B cell (primary cell): ENCODE measurements around the gene RPP40. TPM values are rescaled to one million over a fixed set of nuclear protein-coding genes. Genes with fewer than 3 reads are reported as not detected.
"Not testable (repeated sequence)": the region's sequence is repeated elsewhere in the genome, so short reads cannot be mapped to it uniquely, and the experiment has no call there.

Source experiments
- ATAC-seq: fragments of 200-7000 bp; cut with Tn5 transposase; one replicate; pipeline ENCODE4 v1.10.0; 2021; ENCODE audit warnings: low read depth, mild to moderate bottlenecking, moderate number of reproducible peaks, moderate library complexity
- CTCF ChIA-PET: fragments of 350-600 bp; sonication (Branson Sonifier 250); formaldehyde crosslinking; loops from one replicate; lab custom pipeline; 2021; ENCODE audit warnings: antibody characterized with exemption, inconsistent platforms; lab: Charles Lee
- POLR2A ChIA-PET: fragments of 350-600 bp; sonication (Branson Sonifier 250); formaldehyde crosslinking; loops from one replicate; lab custom pipeline; 2021; ENCODE audit warnings: antibody characterized with exemption; lab: Charles Lee
- DNase-seq: peaks from one replicate; pipeline ENCODE4 v3.0.0; 2013
- H2AFZ ChIP-seq: 2 replicates; pipeline ENCODE4 v1.6.1; 2012; ENCODE audit warnings: mild to moderate bottlenecking, low read depth, low read length; ENCODE audit not compliant: insufficient read depth, poor library complexity, severe bottlenecking
- H3K27ac ChIP-seq, 2 donors: 1 replicate in 1 of 2; 2 replicates in 1 of 2; pipeline ENCODE4 v1.5.1; 2012 to 2013; ENCODE audit warnings: low read length in 2 of 2, mild to moderate bottlenecking in 2 of 2, moderate library complexity in 1 of 2
- H3K27me3 ChIP-seq, 4 experiments: fragments of 200-600 bp in 1 of 4; sonication (generic) in 1 of 4; replicated peaks in 1 of 4; 1 replicate in 2 of 4; 2 replicates in 2 of 4; pipeline versions ENCODE4 v1.6.1 to v1.7.0; 2013 to 2016; ENCODE audit warnings: low read length in 3 of 4, mild to moderate bottlenecking in 2 of 4, mixed read lengths in 1 of 4, moderate library complexity in 1 of 4; ENCODE audit not compliant: insufficient read depth in 4 of 4, control insufficient read depth in 3 of 4; ENCODE audit errors: control extremely low read depth in 1 of 4
- H3K36me3 ChIP-seq, 2 experiments: replicated peaks in 1 of 2; 1 replicate in 1 of 2; 2 replicates in 1 of 2; pipeline versions ENCODE4 v1.6.1 to v1.7.1; 2013; ENCODE audit warnings: low read length in 1 of 2; ENCODE audit not compliant: insufficient read depth in 2 of 2, control insufficient read depth in 1 of 2; ENCODE audit errors: control extremely low read depth in 1 of 2, extremely low read depth in 1 of 2
- H3K4me1 ChIP-seq, 2 donors: fragments of 200-600 bp in 1 of 2; sonication (generic) in 1 of 2; 1 replicate in 1 of 2; 2 replicates in 1 of 2; pipeline versions ENCODE4 v1.5.1 to v1.6.1; 2013 to 2017; ENCODE audit warnings: low read length in 2 of 2; ENCODE audit not compliant: control insufficient read depth in 2 of 2, insufficient read depth in 2 of 2
- H3K4me2 ChIP-seq: replicated peaks from 2 replicates; pipeline ENCODE3; 2012; ENCODE audit warnings: mild to moderate bottlenecking, low read depth, low read length; ENCODE audit not compliant: poor library complexity, severe bottlenecking
- H3K4me3 ChIP-seq, 5 experiments: fragments of 200-600 bp in 1 of 5; sonication (generic) in 1 of 5; 1 replicate in 3 of 5; 2 replicates in 2 of 5; pipeline versions ENCODE4 v1.5.1 to v1.7.0; 2011 to 2016; ENCODE audit warnings: low read length in 4 of 5, mild to moderate bottlenecking in 4 of 5, low read depth in 2 of 5, control low read depth in 1 of 5, moderate library complexity in 1 of 5; ENCODE audit not compliant: insufficient read depth in 1 of 5; ENCODE audit errors: control extremely low read depth in 1 of 5, extremely low read depth in 1 of 5
- H3K79me2 ChIP-seq: fragments of 200-600 bp; sonication (generic); one replicate; pipeline ENCODE4 v1.6.0; 2016; ENCODE audit warnings: low read length; ENCODE audit not compliant: control insufficient read depth, insufficient read depth
- H3K9ac ChIP-seq: fragments of 200-600 bp; sonication (generic); 2 replicates; pipeline ENCODE4 v1.6.1; 2017; ENCODE audit warnings: mild to moderate bottlenecking, low read length, moderate library complexity
- H3K9me3 ChIP-seq, 3 donors: one replicate each; pipeline versions ENCODE4 v1.6.1 to v1.7.1; 2013; ENCODE audit warnings: low read length in 2 of 3; ENCODE audit not compliant: control insufficient read depth in 2 of 3, insufficient read depth in 1 of 3; ENCODE audit errors: control extremely low read depth in 1 of 3
- H4K20me1 ChIP-seq: 2 replicates; pipeline ENCODE4 v1.6.0; 2012; ENCODE audit warnings: mild to moderate bottlenecking, low read length; ENCODE audit not compliant: insufficient read depth, control insufficient read depth, poor library complexity, severe bottlenecking
- H3K27ac Mint-ChIP-seq: one replicate; pipeline ENCODE4 v1.8.0; 2021; ENCODE audit warnings: mixed read lengths
- H3K27me3 Mint-ChIP-seq: one replicate; pipeline ENCODE4 v1.8.0; 2021; ENCODE audit warnings: mixed read lengths
- H3K4me1 Mint-ChIP-seq: one replicate; pipeline ENCODE4 v1.8.0; 2021; ENCODE audit warnings: mixed read lengths
- H3K4me3 Mint-ChIP-seq: one replicate; pipeline ENCODE4 v1.8.0; 2021; ENCODE audit warnings: mixed read lengths
- H3K9me3 Mint-ChIP-seq: one replicate; pipeline ENCODE4 v1.8.0; 2022; ENCODE audit warnings: mixed read lengths; ENCODE audit not compliant: insufficient read depth
- EZH2 ChIP-seq: IDR thresholded peaks from 2 replicates; pipeline ENCODE4 v1.6.1; 2012; ENCODE audit warnings: borderline replicate concordance, low read depth, mild to moderate bottlenecking, moderate library complexity, low read length; ENCODE audit not compliant: insufficient read depth, poor library complexity, severe bottlenecking
- WGBS: methylation state at CpG from one replicate; pipeline ENCODE4 v1.1.5; 2013; ENCODE audit warnings: missing lambda C conversion rate; ENCODE audit not compliant: insufficient coverage; 5-methylcytosine and 5-hydroxymethylcytosine counted together
- intact Hi-C: fragments of 100-400 bp; cut with micrococcal nuclease; formaldehyde crosslinking; loops from one replicate; pipeline ENCODE4 v1.10.0; 2022
- polyA plus RNA-seq: library from polyadenylated mRNA; depleted of rRNA; stranded (reverse); fragments of >200 nt; gene quantifications from 2 replicates; pipeline ENCODE4 v1.2.3, GENCODE V29; 2012
- total RNA-seq, 2 donors: library from RNA; stranded (reverse); fragments of 120-200 nt in 1 of 2; gene quantifications; 1 replicate in 1 of 2; 2 replicates in 1 of 2; pipeline versions ENCODE4 v1.2.3 to v1.2.4, GENCODE V29; 2013 to 2022
- TF ChIP-seq, protein P1 (sequence below): fragments of 200-600 bp; IDR thresholded peaks from one replicate; pipeline ENCODE4 v1.8.0; 2022; ENCODE audit warnings: antibody characterized with exemption, mild to moderate bottlenecking

Gene RPP40
- total and polyA plus RNA-seq, 2 donors (not counting 1 experiment from before 2014, with no cell fraction given), result 2.7 to 3.8 TPM

GRCh38 chr6:5034328-5034727 lies 30.5 kb upstream of the RPP40 start:
- Histone ChIP-seq H3K27ac (no peak overlapping the region), H2AFZ (no peak overlapping the region), H3K4me3 (no peak overlapping the region), H3K9ac (no peak overlapping the region), H3K27me3 (no peaks in the 10 kb centered on the region), H3K9me3 (peaks cover 0 to 17% (median 0%) of the 10 kb centered on the region in 3 donors), H3K4me2 (peak overlapping the region; percentile 15), H4K20me1 (no peaks in the 10 kb centered on the region), H3K36me3 (no peaks in the 10 kb centered on the region), H3K79me2 (no peaks in the 10 kb centered on the region), H3K4me1 (peaks cover 8 to 15% of the 10 kb centered on the region in 2 donors)
- 17% methylated on average over 5 of the region's 7 CpGs for WGBS
- CTCF ChIA-PET, result no interaction called here
- no peak for TF ChIP-seq EZH2
- TF ChIP-seq, protein P1, sequence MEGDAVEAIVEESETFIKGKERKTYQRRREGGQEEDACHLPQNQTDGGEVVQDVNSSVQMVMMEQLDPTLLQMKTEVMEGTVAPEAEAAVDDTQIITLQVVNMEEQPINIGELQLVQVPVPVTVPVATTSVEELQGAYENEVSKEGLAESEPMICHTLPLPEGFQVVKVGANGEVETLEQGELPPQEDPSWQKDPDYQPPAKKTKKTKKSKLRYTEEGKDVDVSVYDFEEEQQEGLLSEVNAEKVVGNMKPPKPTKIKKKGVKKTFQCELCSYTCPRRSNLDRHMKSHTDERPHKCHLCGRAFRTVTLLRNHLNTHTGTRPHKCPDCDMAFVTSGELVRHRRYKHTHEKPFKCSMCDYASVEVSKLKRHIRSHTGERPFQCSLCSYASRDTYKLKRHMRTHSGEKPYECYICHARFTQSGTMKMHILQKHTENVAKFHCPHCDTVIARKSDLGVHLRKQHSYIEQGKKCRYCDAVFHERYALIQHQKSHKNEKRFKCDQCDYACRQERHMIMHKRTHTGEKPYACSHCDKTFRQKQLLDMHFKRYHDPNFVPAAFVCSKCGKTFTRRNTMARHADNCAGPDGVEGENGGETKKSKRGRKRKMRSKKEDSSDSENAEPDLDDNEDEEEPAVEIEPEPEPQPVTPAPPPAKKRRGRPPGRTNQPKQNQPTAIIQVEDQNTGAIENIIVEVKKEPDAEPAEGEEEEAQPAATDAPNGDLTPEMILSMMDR, result no peak
- H3K9me3 Mint-ChIP-seq, result no peaks in the 10 kb centered on the region
- DNase-seq, result peak; percentile 34
- ATAC-seq, result no peak
- POLR2A ChIA-PET, result no interaction called here
- H3K27me3 Mint-ChIP-seq, result no peaks in the 10 kb centered on the region
- peaks cover 18% of the 10 kb centered on the region for H3K4me1 Mint-ChIP-seq
- intact Hi-C loops, result no loop called here
- peak overlapping the region; percentile 33 for H3K4me3 Mint-ChIP-seq
- H3K27ac Mint-ChIP-seq, result no peak overlapping the region

DNA sequence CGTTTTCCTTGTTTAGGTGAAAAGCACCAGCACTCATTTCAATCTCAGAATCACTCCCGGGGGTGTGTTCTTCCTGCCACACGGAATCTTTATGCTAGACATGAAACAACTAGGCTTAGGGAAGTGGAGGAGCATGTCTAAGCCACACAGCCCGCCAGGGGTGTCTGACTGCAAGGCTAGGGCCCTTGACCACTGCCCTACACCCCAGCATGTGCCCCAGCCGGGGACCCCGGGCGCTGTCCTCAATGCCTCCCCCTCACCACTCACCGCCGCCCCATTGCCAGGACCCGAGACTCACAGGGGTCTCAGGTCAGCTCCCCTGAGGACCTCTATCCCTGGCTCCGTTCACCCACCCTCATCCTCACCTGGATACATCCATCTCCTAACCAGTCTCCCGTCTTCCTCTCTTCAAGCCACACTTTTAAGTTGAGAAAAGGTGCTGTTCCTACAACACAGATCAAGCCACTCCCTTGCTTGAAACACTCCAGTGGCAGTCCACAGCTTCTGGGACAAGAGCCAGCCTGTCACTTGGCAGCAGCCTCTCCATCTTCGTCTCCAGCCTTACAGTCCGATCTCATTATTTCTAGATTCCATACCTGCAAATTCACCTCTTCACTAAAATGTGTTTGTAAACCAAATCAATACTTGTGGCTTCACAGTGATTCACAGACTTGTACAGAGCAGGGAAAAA lies 29.5 kb upstream of the RPP40 start:
- H3K27me3 Mint-ChIP-seq, ATAC-seq, H3K36me3 ChIP-seq, intact Hi-C loops, POLR2A ChIA-PET, H3K4me3 ChIP-seq, H3K9ac ChIP-seq, H4K20me1 ChIP-seq, H3K4me2 ChIP-seq, H3K79me2 ChIP-seq, H3K9me3 Mint-ChIP-seq, CTCF ChIA-PET, H2AFZ ChIP-seq, DNase-seq, H3K27me3 ChIP-seq, H3K4me3 Mint-ChIP-seq, H3K27ac Mint-ChIP-seq, H3K27ac ChIP-seq: not testable (repeated sequence)
- peaks cover 18% of the 10 kb centered on the region for H3K4me1 Mint-ChIP-seq
- peaks cover 8 to 15% of the 10 kb centered on the region in 2 donors for H3K4me1 ChIP-seq
- H3K9me3 ChIP-seq, result peaks cover 0 to 17% (median 0%) of the 10 kb centered on the region in 3 donors
- 84% methylated on average over 2 of the region's 14 CpGs for WGBS

DNA sequence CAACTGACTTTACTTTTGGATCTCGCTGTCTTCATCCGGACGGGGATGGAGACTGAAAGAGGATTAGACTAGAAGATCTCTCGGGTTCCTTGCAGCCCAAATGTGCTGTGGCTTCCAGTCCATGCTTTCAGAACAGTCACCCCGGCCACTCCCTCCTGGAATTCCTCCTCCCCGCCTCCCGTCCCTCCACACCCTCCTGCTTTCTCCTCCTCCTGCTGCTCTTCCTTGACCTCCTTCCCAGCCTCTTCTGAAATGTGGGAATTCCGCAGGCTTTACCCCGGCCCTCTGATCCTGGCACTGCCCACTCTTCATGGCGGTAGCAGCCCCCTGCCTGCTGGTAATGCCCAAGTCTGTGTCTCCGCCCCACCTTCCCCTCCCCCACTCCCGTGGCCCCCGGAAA lies 28.9 kb upstream of the RPP40 start:
- H3K9ac ChIP-seq, H3K4me2 ChIP-seq, H3K27me3 Mint-ChIP-seq, H3K36me3 ChIP-seq, H3K27me3 ChIP-seq, H3K79me2 ChIP-seq, H3K27ac ChIP-seq, H2AFZ ChIP-seq, POLR2A ChIA-PET, ATAC-seq, intact Hi-C loops, H3K4me3 ChIP-seq, H3K27ac Mint-ChIP-seq, H3K4me3 Mint-ChIP-seq, H4K20me1 ChIP-seq, DNase-seq, H3K9me3 Mint-ChIP-seq: not testable (repeated sequence)
- CTCF ChIA-PET, result interaction anchor here (1.9 kb wide), 1 partner anchor 13 kb away, joined by 5 read pairs; no protein-coding TSS in a partner anchor
- H3K4me1 ChIP-seq, result peaks cover 8 to 15% of the 10 kb centered on the region in 2 donors
- H3K9me3 ChIP-seq, result peaks cover 0 to 17% (median 0%) of the 10 kb centered on the region in 3 donors
- peaks cover 18% of the 10 kb centered on the region for H3K4me1 Mint-ChIP-seq
- 96% methylated on average over 10 of the region's 13 CpGs for WGBS
